HCT116 (cell line): ENCODE measurements around the gene HIP1. TPM values are rescaled to one million over a fixed set of nuclear protein-coding genes. Genes with fewer than 3 reads are reported as not detected.

Experiments used
- ATAC-seq: fragments of 200-7000 bp; cut with Tn5 transposase; 2 replicates; pipeline ENCODE4 v1.9.1; 2020; ENCODE audit warnings: mild to moderate bottlenecking, moderate library complexity
- BruUV-seq: library from RNA; stranded (reverse); fragments of 400-500 nt; replicated peaks from 2 replicates; lab custom pipeline; 2021; lab: Mats Ljungman, UMichigan
- CTCF ChIA-PET: fragments of 300-600 bp; sonication (Branson Sonifier 250); formaldehyde crosslinking; loops from one replicate; lab custom pipeline; 2021; ENCODE audit warnings: antibody characterized with exemption; lab: Charles Lee
- POLR2A ChIA-PET: fragments of 300-600, 350-600 bp; sonication (Branson Sonifier 250); formaldehyde crosslinking; loops from one replicate; lab custom pipeline; 2021; ENCODE audit warnings: antibody characterized with exemption; lab: Charles Lee
- RAD21 ChIA-PET, 2 experiments: fragments of 300-600 bp; sonication (Branson Sonifier 250); formaldehyde crosslinking; loops; one replicate each; lab custom pipeline; 2023; ENCODE audit warnings: low total read pairs in 2 of 2; ENCODE audit not compliant: uncharacterized antibody in 2 of 2, unreplicated experiment in 2 of 2, low non-redundant PET in 1 of 2; lab: Charles Lee
- DNase-seq: peaks from one replicate; pipeline ENCODE4 v3.0.0-alpha.2; 2010; ENCODE audit warnings: low read depth, low spot score
- H2AFZ ChIP-seq: fragments of 200-600 bp; shearing (Covaris generic), sonication (generic); 2 replicates; pipeline ENCODE4 v1.6.1; 2017; ENCODE audit warnings: low read depth, mixed run types, mixed read lengths, antibody characterized with exemption, low read length; ENCODE audit not compliant: poor library complexity, severe bottlenecking
- H3K27ac ChIP-seq: 2 replicates; pipeline ENCODE4 v1.5.1; 2012; ENCODE audit warnings: low read depth, low read length
- H3K27me3 ChIP-seq: fragments of 200-600 bp; sonication (generic); 2 replicates; pipeline ENCODE4 v1.6.1; 2016; ENCODE audit warnings: mixed run types, low read length, mixed read lengths; ENCODE audit not compliant: insufficient read depth
- H3K36me3 ChIP-seq, 2 experiments: fragments of 200-500 bp in 1 of 2; fragments of 200-600 bp in 1 of 2; sonication (Bioruptor generic) in 1 of 2; sonication (generic) in 1 of 2; 2 replicates each; pipeline versions ENCODE4 v1.5.1 to v1.6.1; 2014 to 2016; ENCODE audit warnings: low read length in 2 of 2, inconsistent platforms in 1 of 2, mixed read lengths in 1 of 2, mixed run types in 1 of 2; ENCODE audit not compliant: insufficient read depth in 2 of 2, control insufficient read depth in 1 of 2
- H3K4me1 ChIP-seq, 2 experiments: fragments of 200-600 bp in 1 of 2; sonication (generic) in 1 of 2; 2 replicates each; pipeline versions ENCODE4 v1.5.1 to v1.6.1; 2012 to 2017; ENCODE audit warnings: low read length in 2 of 2, inconsistent platforms in 1 of 2, mild to moderate bottlenecking in 1 of 2, mixed read lengths in 1 of 2, mixed run types in 1 of 2, moderate library complexity in 1 of 2; ENCODE audit not compliant: insufficient read depth in 2 of 2, control insufficient read depth in 1 of 2
- H3K4me2 ChIP-seq: fragments of 200-600 bp; sonication (generic); 2 replicates; pipeline ENCODE4 v1.6.1; 2017; ENCODE audit warnings: mixed run types, low read length, mixed read lengths
- H3K4me3 ChIP-seq, 2 experiments: fragments of 200-600 bp in 1 of 2; sonication (generic) in 1 of 2; replicated peaks in 1 of 2; 2 replicates each; pipeline ENCODE4 v1.5.1; 2011 to 2016; ENCODE audit warnings: low read length in 2 of 2, control low read depth in 1 of 2, low read depth in 1 of 2, mild to moderate bottlenecking in 1 of 2, mixed read lengths in 1 of 2, mixed run types in 1 of 2
- H3K79me2 ChIP-seq: fragments of 200-600 bp; sonication (generic); 2 replicates; pipeline ENCODE4 v1.6.1; 2017; ENCODE audit warnings: mild to moderate bottlenecking, mixed run types, low read length, moderate library complexity, mixed read lengths; ENCODE audit not compliant: insufficient read depth
- H3K9ac ChIP-seq: fragments of 200-600 bp; sonication (generic); 2 replicates; pipeline ENCODE4 v1.6.1; 2016; ENCODE audit warnings: low read length, mixed read lengths
- H3K9me2 ChIP-seq: fragments of 200-600 bp; sonication (generic), shearing (Covaris generic); 2 replicates; pipeline ENCODE4 v1.6.1; 2017; ENCODE audit warnings: mixed run types, mild to moderate bottlenecking, moderate library complexity; ENCODE audit not compliant: insufficient read depth
- H3K9me3 ChIP-seq, 2 experiments: fragments of 200-500 bp in 1 of 2; fragments of 200-600 bp in 1 of 2; sonication (Bioruptor generic) in 1 of 2; sonication (generic) in 1 of 2; 2 replicates each; pipeline ENCODE4 v1.6.1; 2014 to 2017; ENCODE audit warnings: low read length in 2 of 2, mixed read lengths in 2 of 2, inconsistent platforms in 1 of 2, low read depth in 1 of 2, mild to moderate bottlenecking in 1 of 2, mixed run types in 1 of 2, moderate library complexity in 1 of 2; ENCODE audit not compliant: control insufficient read depth in 1 of 2, insufficient read depth in 1 of 2
- H4K20me1 ChIP-seq: fragments of 200-600 bp; sonication (generic), shearing (Covaris generic); 2 replicates; pipeline ENCODE4 v1.6.1; 2017; ENCODE audit warnings: mixed run types, mild to moderate bottlenecking, moderate library complexity; ENCODE audit not compliant: insufficient read depth
- ATF3 ChIP-seq: IDR thresholded peaks from 2 replicates; pipeline ENCODE4 v1.6.1; 2012
- CEBPB ChIP-seq: IDR thresholded peaks from 2 replicates; pipeline ENCODE4 v1.6.1; 2012; ENCODE audit warnings: low read depth
- EGR1 ChIP-seq: IDR thresholded peaks from 2 replicates; pipeline ENCODE4 v1.6.1; 2012; ENCODE audit warnings: low read depth
- ELF1 ChIP-seq: IDR thresholded peaks from 2 replicates; pipeline ENCODE4 v1.6.1; 2012; ENCODE audit warnings: low read depth, borderline replicate concordance
- EZH2 ChIP-seq: fragments of 200-600 bp; sonication (generic); IDR thresholded peaks from 2 replicates; pipeline ENCODE4 v1.6.1; 2017; ENCODE audit warnings: antibody characterized with exemption, mixed run types
- EZH2phosphoT487 ChIP-seq: fragments of 200-600 bp; IDR thresholded peaks from 2 replicates; pipeline ENCODE4 v1.6.1; 2018; ENCODE audit warnings: antibody characterized with exemption, borderline replicate concordance
- FOSL1 ChIP-seq: IDR thresholded peaks from 2 replicates; pipeline ENCODE4 v1.6.1; 2012; ENCODE audit warnings: low read depth
- MAX ChIP-seq: IDR thresholded peaks from 2 replicates; pipeline ENCODE4 v1.6.1; 2012
- POLR2A ChIP-seq: IDR thresholded peaks from 2 replicates; pipeline ENCODE4 v1.7.0; 2011; ENCODE audit warnings: borderline replicate concordance; ENCODE audit not compliant: insufficient read depth, insufficient read length; ENCODE audit errors: extremely low read depth
- POLR2AphosphoS5 ChIP-seq: IDR thresholded peaks from 2 replicates; pipeline ENCODE4 v1.6.1; 2011; ENCODE audit warnings: mild to moderate bottlenecking, low read depth, low read length, moderate library complexity
- SIN3A ChIP-seq: IDR thresholded peaks from 2 replicates; pipeline ENCODE4 v1.6.1; 2012; ENCODE audit warnings: low read depth
- SP1 ChIP-seq: IDR thresholded peaks from 2 replicates; pipeline ENCODE4 v1.6.1; 2012; ENCODE audit warnings: low read depth
- SRF ChIP-seq: IDR thresholded peaks from 2 replicates; pipeline ENCODE4 v1.6.1; 2012; ENCODE audit warnings: low read depth
- TCF7L2 ChIP-seq: IDR thresholded peaks from 2 replicates; pipeline ENCODE4 v1.7.0; 2011; ENCODE audit warnings: borderline replicate concordance, inconsistent platforms; ENCODE audit not compliant: insufficient read depth, insufficient read length; ENCODE audit errors: extremely low read depth
- ZBTB33 ChIP-seq: IDR thresholded peaks from 2 replicates; pipeline ENCODE4 v1.6.1; 2011; ENCODE audit warnings: mild to moderate bottlenecking, low read length, moderate library complexity; ENCODE audit not compliant: insufficient replicate concordance; ENCODE audit errors: extremely low read depth
- ZFX ChIP-seq: fragments of 450-650 bp; IDR thresholded peaks from 2 replicates; pipeline ENCODE4 v1.6.1; 2017
- ZNF274 ChIP-seq: fragments of 200-500 bp; sonication (Bioruptor generic); IDR thresholded peaks from 2 replicates; pipeline ENCODE4 v1.6.1; 2014; ENCODE audit warnings: mild to moderate bottlenecking, low read depth, low read length, inconsistent platforms
- intact Hi-C: fragments of 100-400 bp; cut with micrococcal nuclease; formaldehyde crosslinking; loops from 2 replicates; pipeline ENCODE4 v1.10.0; 2022
- total RNA-seq: library from RNA; stranded (reverse); gene quantifications from one replicate; pipeline ENCODE4 v1.2.1, GENCODE V29; 2021; ENCODE audit not compliant: unreplicated experiment
- TF ChIP-seq, protein P1 (sequence below), 3 experiments: fragments of 200-600 bp in 1 of 3; sonication (generic) in 1 of 3; IDR thresholded peaks in 2 of 3; conservative IDR thresholded peaks in 1 of 3; 2 replicates each; pipeline ENCODE4 v1.5.1; 2012 to 2017; ENCODE audit warnings: low read depth in 2 of 3, low read length in 2 of 3, antibody characterized with exemption in 1 of 3, borderline replicate concordance in 1 of 3, control low read depth in 1 of 3, mild to moderate bottlenecking in 1 of 3, mixed read lengths in 1 of 3, mixed run types in 1 of 3, moderate library complexity in 1 of 3; ENCODE audit not compliant: insufficient read depth in 1 of 3

Gene HIP1
- total RNA-seq, 1 experiment from 2014 or later: 22.1 TPM

DNA sequence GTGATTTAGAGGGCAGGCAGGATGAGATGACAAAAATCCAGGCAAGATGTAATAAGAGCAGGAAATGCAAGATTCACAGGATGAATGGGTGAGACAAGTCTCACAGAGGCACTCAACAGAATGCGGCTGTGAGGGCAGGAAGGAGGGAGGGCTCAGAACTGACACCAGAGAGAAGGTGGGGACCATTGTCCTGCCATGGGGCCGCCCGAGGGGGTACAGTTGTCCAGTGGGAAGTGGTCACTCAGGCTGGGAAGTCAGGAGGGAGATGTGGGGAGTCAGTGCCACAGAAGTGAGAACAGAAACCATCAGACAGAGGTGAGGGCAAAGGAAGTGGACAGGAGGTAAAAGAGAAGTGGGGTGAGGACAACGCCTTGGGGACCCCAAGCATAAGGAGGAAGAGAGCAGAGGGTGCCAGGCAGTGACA lies 8.9 kb downstream of the HIP1 start:
- no peak for DNase-seq
- Histone ChIP-seq H3K4me3 (no peak overlapping the region), H3K4me2 (0 out of 2 replicates have a peak overlapping the region, but pooled peaks have one; percentile 79), H3K79me2 (no peaks in the 10 kb centered on the region), H3K27me3 (no peaks in the 10 kb centered on the region), H3K36me3 (no peaks in the 10 kb centered on the region), H3K9me2 (no peaks in the 10 kb centered on the region), H2AFZ (no peak overlapping the region), H4K20me1 (no peaks in the 10 kb centered on the region), H3K27ac (no peak overlapping the region), H3K4me1 (peaks cover 52 to 53% of the 10 kb centered on the region in 2 experiments), H3K9ac (no peak overlapping the region), H3K9me3 (no peaks in the 10 kb centered on the region)
- TF ChIP-seq FOSL1: no peak
- TF ChIP-seq ZFX: no peak
- no peak for TF ChIP-seq ATF3
- no peak for TF ChIP-seq EGR1
- TF ChIP-seq POLR2AphosphoS5: no peak
- TF ChIP-seq EZH2phosphoT487: no peak
- no peak for TF ChIP-seq EZH2
- no peak for TF ChIP-seq ELF1
- TF ChIP-seq CEBPB: no peak
- TF ChIP-seq SIN3A: no peak
- no peak for TF ChIP-seq ZBTB33
- TF ChIP-seq SRF: no peak
- TF ChIP-seq SP1: no peak
- TF ChIP-seq, protein P1, sequence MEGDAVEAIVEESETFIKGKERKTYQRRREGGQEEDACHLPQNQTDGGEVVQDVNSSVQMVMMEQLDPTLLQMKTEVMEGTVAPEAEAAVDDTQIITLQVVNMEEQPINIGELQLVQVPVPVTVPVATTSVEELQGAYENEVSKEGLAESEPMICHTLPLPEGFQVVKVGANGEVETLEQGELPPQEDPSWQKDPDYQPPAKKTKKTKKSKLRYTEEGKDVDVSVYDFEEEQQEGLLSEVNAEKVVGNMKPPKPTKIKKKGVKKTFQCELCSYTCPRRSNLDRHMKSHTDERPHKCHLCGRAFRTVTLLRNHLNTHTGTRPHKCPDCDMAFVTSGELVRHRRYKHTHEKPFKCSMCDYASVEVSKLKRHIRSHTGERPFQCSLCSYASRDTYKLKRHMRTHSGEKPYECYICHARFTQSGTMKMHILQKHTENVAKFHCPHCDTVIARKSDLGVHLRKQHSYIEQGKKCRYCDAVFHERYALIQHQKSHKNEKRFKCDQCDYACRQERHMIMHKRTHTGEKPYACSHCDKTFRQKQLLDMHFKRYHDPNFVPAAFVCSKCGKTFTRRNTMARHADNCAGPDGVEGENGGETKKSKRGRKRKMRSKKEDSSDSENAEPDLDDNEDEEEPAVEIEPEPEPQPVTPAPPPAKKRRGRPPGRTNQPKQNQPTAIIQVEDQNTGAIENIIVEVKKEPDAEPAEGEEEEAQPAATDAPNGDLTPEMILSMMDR (IDR thresholded peaks at IDR 0.05 in 2 of 3, conservative IDR thresholded peaks at IDR 0.05 in 1 of 3; ENCODE audit: borderline replicate concordance in 1 of 3, insufficient read depth in 1 of 3, low read depth in 2 of 3, low read length in 2 of 3): no peak
- TF ChIP-seq MAX: no peak
- no peak for TF ChIP-seq ZNF274
- TF ChIP-seq TCF7L2: no peak
- no peak for TF ChIP-seq POLR2A
- intact Hi-C loops: no loop called here
- ChIA-PET RAD21 (interaction anchor here in 1 of 2 experiments (0.6 kb wide), 1 partner anchor 9 kb away, joined by 3 read pairs; no protein-coding TSS in a partner anchor), POLR2A (interaction anchor here (0.8 to 2.1 kb wide), 3 partner anchors 9 to 12 kb away, joined by 3 to 8 read pairs (median 6); partner anchors contain the start of gene HIP1), CTCF (no interaction called here)
- no peak for ATAC-seq
- BruUV-seq: no TSS peak
